GM12891 (cell line): Measurements from ENCODE around the gene AIFM1.

Experiments
- POLR2A ChIP-seq: IDR thresholded peaks from 2 replicates; pipeline ENCODE4 v1.6.1; 2011; ENCODE audit warnings: low read depth, low read length, control low read depth
- POLR2AphosphoS5 ChIP-seq: IDR thresholded peaks from 2 replicates; pipeline ENCODE4 v1.6.1; 2011; ENCODE audit warnings: low read depth, low read length, control low read depth

DNA sequence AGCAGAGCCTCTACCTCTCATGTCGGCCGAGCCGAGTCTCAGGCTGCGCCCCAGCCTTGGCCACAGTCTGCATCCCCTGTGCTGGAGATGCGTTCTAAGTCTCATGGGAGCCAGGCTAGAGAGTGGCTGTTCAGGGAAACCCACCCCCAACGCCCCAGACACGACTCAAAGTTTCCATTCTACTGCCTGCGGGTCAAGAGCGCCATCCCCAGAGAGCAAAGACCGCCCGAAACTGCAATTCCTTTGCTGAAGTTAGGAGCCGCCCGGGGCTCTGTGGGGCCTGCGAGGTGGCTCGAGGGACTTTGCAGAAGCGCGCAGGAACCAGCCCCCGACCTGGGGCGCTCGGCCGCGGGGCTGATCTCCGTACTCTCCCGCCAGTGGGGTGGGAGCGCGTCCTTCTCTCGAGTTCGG, 45.3 kb downstream of the AIFM1 start:
- TF ChIP-seq POLR2AphosphoS5 (no peak), POLR2A (no peak)
